ENCODE results near the gene NSMF.

The NSMF gene

GRCh38 chr9:137444106-137444790 lies 14.9 kb downstream of the NSMF start:
- TF ChIP-seq CTCF (conservative IDR thresholded peaks at IDR 0.05) = no peak

GRCh38 chr9:137441935-137442321 lies 17.2 kb downstream of the NSMF start:
- peak overlapping the region; percentile 36; the same call in 1 of the 2 replicates for H3K27ac ChIP-seq
- TF ChIP-seq CTCF (conservative IDR thresholded peaks at IDR 0.05) = no peak

More at GRCh38 chr9:137444106-137444790, 14.9 kb downstream of the NSMF start:
- no peak overlapping the region for H3K27ac ChIP-seq

GRCh38 chr9:137441289-137441934 lies 17.7 kb downstream of the NSMF start, which contains the start of gene ENTPD8:
ENTPD8 (minus strand) TSS chr9:137441357; CDS start chr9:137438285, 3,072 bp downstream.
- TF ChIP-seq CTCF (conservative IDR thresholded peaks at IDR 0.05) = no peak
- H3K27ac ChIP-seq = peak within 1 kb of the TSS; percentile 36; the same call in 1 of the 2 replicates

- no peak for TF ChIP-seq CTCF (conservative IDR thresholded peaks at IDR 0.05)
- H3K27ac ChIP-seq = no peak overlapping the region
These were observed 19.9 kb downstream of the NSMF start for GRCh38 chr9:137439158-137439714.

- no peak overlapping the region for H3K27ac ChIP-seq
- TF ChIP-seq CTCF (conservative IDR thresholded peaks at IDR 0.05) = no peak
These were observed 20.5 kb downstream of the NSMF start for GRCh38 chr9:137438591-137439157.

GRCh38 chr9:137437691-137438590 lies 21.2 kb downstream of the NSMF start:
- no peak for TF ChIP-seq CTCF (conservative IDR thresholded peaks at IDR 0.05)
- H3K27ac ChIP-seq = no peak overlapping the region

Data from VCaP (cell line).